NAMALWA (cell line): ENCODE data around the gene INPP5A.
"Not testable (repeated sequence)": the region's sequence is repeated elsewhere in the genome, so short reads cannot be mapped to it uniquely, and the experiment has no call there.

ENCODE experiments used
- DNase-seq: peaks from one replicate; pipeline ENCODE4 v3.0.0-alpha.2; 2015; ENCODE audit warnings: low spot score

INPP5A gene

DNA sequence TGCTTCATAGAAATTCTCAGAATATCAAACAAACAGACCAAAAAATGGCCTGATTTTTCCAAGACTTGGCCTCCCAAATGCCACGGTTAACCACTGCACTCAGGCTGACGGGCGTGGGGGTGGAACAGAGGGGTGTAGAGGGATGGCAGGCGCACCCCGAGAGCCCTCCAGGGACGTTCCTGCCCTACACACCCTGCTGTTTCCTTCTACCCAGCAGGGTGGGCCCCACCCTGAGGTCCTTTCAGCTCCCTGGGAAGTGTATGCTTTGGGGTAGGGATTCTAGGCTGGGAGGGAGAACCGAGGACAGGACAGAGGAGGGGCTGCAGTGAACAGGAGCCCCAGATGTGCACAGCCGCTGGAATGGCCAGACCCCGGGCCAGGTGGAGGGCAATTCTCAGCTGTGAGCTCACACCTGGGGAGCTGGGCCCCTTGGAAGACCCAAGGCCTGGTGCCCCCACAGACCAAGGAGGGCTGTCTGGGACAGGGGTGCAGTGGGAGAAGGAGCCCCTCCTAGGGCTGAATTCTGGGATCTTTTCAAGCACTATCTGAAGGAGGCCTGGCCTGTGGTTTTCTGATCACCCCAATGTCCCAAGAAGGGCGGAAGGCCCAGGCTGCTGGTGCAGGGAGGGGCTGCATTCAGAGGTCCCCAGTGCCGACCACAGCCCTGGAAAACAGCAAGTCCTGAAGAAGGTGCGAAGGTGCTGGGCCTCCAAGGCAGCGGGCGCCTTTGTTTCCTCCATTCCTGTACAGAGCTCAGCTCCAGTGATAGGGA lies 32.9 kb upstream of the INPP5A start:
- no peak for DNase-seq

GRCh38 chr10:132505546-132505945 lies 32.0 kb upstream of the INPP5A start:
- not testable (repeated sequence) for DNase-seq

DNA sequence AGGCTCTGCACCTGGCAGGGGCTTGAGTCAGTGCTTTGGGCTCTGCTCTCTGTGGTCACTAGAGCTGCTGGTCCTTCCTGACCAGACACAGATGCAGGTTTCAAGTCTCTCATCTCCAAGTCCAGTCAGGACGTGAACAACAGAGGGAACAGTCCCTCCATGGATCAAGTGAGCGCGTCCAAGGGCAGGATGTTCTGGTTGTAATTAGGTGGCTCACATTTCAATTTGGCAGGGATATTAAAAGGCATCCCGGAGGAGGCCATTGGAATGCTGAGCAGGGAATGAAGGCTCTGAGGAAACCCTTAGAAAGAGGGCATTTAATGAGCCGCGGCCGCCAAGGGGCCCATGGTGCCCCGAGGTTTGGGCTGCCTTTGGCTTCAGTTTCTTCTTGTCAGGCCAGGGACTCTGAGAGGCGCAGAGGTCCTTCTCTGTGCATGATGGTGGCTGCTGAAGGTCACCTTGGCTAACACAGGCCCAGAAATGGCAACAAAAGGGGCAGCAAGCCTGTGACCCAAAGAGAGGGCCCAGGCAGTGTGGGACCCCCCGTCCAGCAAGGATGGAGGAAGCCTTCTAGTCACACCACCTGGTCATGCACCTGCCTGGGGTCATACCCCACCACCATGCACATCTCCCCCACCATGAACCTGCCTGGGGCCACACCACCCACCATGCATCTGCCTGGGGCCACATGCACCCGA lies 30.7 kb upstream of the INPP5A start:
- DNase-seq = no peak

DNA sequence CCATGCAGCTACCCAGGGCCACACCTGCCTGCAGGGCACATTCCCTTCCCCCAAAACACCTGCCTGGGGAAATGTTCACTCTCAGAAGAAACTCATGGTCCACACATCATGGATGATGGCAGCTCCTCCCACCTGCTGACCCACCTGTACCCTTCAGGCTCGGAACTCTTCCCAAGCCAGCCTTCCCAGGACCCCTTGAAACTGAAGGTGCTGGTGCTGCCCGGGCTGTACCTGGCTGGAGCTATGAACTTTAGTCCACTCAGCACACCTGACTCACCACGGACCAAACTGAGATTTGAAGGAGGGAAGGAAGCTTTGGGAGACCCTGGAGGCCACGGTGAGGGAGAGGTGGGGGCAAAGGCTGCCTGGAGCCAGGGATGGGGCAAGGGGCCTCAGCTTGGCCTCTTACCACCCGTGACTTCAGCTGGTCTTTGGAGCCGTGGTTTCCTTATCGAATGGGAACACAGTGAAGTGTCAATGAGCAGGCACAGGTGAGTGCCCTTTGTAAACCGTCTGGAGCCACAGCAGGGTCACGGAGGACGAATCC lies 30.1 kb upstream of the INPP5A start:
- DNase-seq = no peak

DNA sequence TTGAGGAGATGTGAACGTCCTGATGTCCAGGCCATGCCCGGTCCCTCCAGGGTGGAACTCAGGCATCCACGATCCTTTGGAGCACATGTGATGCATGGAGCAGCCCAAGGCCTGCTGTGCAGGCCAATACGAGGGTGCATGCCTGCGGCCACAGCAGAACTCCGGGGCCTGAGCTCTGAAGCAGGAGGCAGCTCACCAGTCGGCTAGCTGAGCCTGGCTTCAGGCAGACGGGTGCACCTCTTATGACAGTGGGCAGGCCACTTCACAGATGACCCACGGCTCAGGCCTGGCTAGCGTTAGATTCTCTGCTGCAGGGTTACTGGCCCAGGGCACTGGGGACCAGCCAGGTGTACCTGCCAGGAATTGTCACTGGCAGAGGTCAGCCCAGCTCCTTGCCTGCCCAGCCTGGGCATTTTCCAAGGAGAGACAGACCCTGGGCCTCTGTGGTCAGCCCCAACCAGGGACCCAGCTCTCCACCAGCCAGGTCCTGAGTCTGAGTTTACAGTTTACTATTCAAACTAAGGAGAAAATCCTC lies 29.6 kb upstream of the INPP5A start:
- no peak for DNase-seq

GRCh38 chr10:132508581-132509443 lies 28.8 kb upstream of the INPP5A start:
- DNase-seq = no peak

DNA sequence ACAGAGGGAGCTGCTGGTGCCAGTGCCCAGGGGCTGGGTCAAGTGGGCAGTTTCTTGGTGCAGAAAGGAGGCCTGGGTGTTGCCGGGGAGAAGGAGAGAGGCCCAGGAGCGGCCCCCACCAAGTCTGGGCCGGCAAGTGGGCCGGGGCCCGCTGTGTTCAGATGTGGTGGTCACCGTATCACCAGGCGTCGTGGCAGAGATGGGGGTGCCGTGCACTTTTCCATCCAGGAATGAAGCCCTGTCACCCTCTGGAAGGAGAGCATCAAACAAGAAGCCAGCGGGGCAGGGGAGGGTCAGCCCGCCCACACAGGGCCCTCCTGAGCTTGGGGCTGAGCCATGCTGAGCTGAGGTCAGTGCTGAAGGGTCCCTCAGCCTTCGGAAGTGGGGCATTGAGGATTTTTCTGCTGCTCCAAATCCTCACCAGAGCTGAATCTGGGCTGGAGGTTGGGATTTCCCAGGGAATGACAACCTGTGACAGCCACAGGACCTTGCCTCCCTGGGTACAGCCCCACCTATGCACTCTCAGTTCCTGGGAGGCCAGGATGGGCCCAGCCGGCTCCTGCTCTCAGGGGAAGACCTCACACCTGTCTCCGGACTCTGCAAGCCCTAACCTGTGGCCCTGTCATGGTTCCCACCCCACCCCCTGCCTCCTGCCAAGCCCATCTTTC lies 27.9 kb upstream of the INPP5A start:
- DNase-seq = no peak

GRCh38 chr10:132510174-132510611 lies 27.4 kb upstream of the INPP5A start:
- no peak for DNase-seq

- DNase-seq = no peak
These were observed 26.2 kb upstream of the INPP5A start for GRCh38 chr10:132511121-132512051.

- DNase-seq = no peak
These were observed 25.5 kb upstream of the INPP5A start for GRCh38 chr10:132512052-132512442.

DNA sequence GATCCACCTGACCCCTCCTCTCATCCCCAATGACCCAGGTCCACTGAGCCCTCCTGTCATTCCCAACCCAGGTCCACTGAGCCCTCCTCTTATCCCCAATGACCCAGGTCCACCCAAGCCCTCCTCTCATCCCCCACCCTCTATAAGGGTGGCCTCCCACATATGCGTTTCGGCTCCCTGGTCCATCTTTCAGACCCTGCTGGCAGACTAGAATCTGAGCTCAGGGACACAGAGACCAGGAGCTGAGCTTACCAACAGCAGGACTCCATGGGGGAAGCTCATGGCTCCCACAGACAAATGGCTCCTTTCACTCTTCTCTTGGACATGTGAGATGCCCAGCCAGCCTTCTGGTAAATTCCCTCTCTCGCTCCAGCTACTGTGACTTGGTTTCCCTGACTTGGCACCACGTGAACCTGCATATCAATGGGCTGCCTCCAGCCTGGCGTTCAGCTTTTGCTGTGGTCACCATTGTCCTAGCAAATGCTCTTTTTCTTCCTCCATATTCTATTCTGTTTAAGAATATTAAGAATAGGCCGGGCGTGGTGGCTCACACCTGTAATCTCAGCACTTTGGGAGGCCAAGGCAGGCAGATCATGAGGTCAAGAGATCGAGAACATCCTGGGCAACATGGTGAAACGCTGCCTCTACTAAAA lies 24.8 kb upstream of the INPP5A start:
- no peak for DNase-seq

GRCh38 chr10:132514821-132515520 lies 22.6 kb upstream of the INPP5A start:
- DNase-seq = peak; percentile 40

GRCh38 chr10:132515811-132516726 lies 21.5 kb upstream of the INPP5A start:
- peak; percentile 23 for DNase-seq

DNA sequence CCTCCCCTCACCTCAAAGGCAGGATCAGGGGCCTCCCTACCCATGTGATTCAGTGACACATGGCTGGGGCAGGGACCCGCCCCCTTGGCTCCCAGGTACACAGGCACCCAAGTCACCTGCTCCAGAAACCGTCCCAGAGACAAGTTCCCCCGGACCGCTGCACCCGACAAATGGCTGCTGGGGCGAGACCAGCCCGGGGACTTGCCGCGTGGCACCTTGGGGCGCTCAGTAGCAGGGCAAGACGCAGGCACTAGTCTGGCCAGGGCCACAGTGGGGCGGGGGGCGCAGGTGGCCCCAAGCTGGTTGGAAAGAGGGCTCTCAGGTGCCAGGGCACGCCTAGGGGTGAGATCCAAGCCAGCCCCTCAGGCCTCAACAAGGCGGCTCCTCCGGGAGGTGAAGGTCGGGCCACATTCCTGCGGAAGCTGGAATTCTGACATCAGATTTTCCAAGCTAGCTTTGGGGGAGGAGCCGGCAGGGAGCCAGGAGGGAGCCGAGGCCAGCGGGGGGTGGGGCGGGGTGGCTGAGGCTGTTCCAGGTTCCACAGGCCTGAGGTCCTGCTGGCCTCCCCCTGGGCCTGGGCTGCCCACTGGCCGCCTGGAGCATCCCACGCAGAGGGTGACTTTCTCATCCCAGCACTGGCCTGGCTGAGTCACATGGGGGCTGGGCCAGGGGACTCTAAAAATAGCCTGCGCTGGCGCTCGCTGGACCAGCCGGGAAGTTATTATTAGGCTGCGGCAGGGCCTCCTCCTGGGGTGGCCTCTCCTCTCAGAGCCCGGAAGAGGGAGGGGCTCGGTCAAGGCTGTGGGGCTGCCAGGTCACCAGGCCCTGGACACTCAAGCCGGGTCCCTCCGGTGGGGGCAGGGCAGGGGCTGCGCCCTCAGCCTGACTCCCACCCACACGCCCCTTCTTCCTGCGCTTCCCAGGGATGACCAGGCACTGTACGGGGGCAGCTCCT lies 20.5 kb upstream of the INPP5A start:
- DNase-seq = no peak

- DNase-seq = no peak
These were observed 19.6 kb upstream of the INPP5A start for GRCh38 chr10:132517951-132518521.

- DNase-seq = no peak
These were observed 18.8 kb upstream of the INPP5A start for GRCh38 chr10:132518572-132519381.
